Smooth muscle cell (in vitro differentiated cells): ENCODE measurements around the gene PIAS4. TPM values are rescaled to one million over a fixed set of nuclear protein-coding genes. Genes with fewer than 3 reads are reported as not detected.

ENCODE experiments used
- DNase-seq: peaks from one replicate; lab custom pipeline; 2025; ENCODE audit not compliant: unreplicated experiment; lab: John Stamatoyannopoulos, UW
- H2AFZ ChIP-seq: fragments of 200-600 bp; sonication (generic); 2 replicates; pipeline ENCODE4 v1.6.0; 2016; ENCODE audit warnings: antibody characterized with exemption, low read depth, mild to moderate bottlenecking
- H3F3A ChIP-seq: fragments of 200-600 bp; sonication (generic); 2 replicates; pipeline ENCODE4 v1.6.0; 2017; ENCODE audit warnings: antibody characterized with exemption, low read depth
- H3K27ac ChIP-seq: fragments of 200-600 bp; sonication (generic); 2 replicates; pipeline ENCODE4 v1.5.1; 2016; ENCODE audit warnings: low read depth, mild to moderate bottlenecking
- H3K27me3 ChIP-seq: fragments of 200-600 bp; sonication (generic); 2 replicates; pipeline ENCODE4 v1.6.1; 2016; ENCODE audit warnings: low read depth, mild to moderate bottlenecking
- H3K36me3 ChIP-seq: fragments of 200-600 bp; sonication (generic); 2 replicates; pipeline ENCODE4 v1.5.1; 2016; ENCODE audit warnings: low read depth
- H3K4me1 ChIP-seq: fragments of 200-600 bp; sonication (generic); 2 replicates; pipeline ENCODE4 v1.5.1; 2016; ENCODE audit warnings: low read depth
- H3K4me2 ChIP-seq: fragments of 200-600 bp; sonication (generic); 2 replicates; pipeline ENCODE4 v1.6.0; 2016; ENCODE audit warnings: mild to moderate bottlenecking
- H3K4me3 ChIP-seq: fragments of 200-600 bp; sonication (generic); 2 replicates; pipeline ENCODE4 v1.5.1; 2016; ENCODE audit warnings: mild to moderate bottlenecking
- H3K79me2 ChIP-seq: fragments of 200-600 bp; sonication (generic); 2 replicates; pipeline ENCODE4 v1.6.0; 2016; ENCODE audit warnings: low read depth, mild to moderate bottlenecking
- H3K9ac ChIP-seq: fragments of 200-600 bp; sonication (generic); 2 replicates; pipeline ENCODE4 v1.6.0; 2016; ENCODE audit warnings: low read depth
- H3K9me3 ChIP-seq: fragments of 200-600 bp; sonication (generic); replicated peaks from 2 replicates; pipeline ENCODE4 v1.5.1; 2016; ENCODE audit warnings: low read depth
- H4K20me1 ChIP-seq: fragments of 200-600 bp; sonication (generic); 2 replicates; pipeline ENCODE4 v1.6.0; 2016; ENCODE audit warnings: low read depth
- CTCF ChIP-seq: fragments of 200-600 bp; sonication (generic); IDR thresholded peaks from 2 replicates; pipeline ENCODE4 v1.5.1; 2017; ENCODE audit warnings: borderline replicate concordance, mild to moderate bottlenecking, antibody characterized with exemption; ENCODE audit not compliant: insufficient read depth, poor library complexity, severe bottlenecking
- WGBS: methylation state at CpG from one replicate; pipeline ENCODE4 v1.1.7; 2016; ENCODE audit warnings: low lambda C conversion rate; 5-methylcytosine and 5-hydroxymethylcytosine counted together
- polyA plus RNA-seq: library from polyadenylated mRNA; unstranded; fragments of >200 nt; fragmentation: Nextera tagmentation; extraction: Ambion mirVana; gene quantifications from 2 replicates; pipeline ENCODE4 v1.2.1, GENCODE V29; 2016
- total RNA-seq: library from RNA; depleted of rRNA; stranded (reverse); fragments of >200 nt; gene quantifications from 2 replicates; pipeline ENCODE4 v1.2.3, GENCODE V29; 2014

PIAS4 gene
- total and polyA plus RNA-seq, 2 experiments from 2014 or later = 8.1 to 17.3 TPM

GRCh38 chr19:4062419-4063368, 55.2 kb downstream of the PIAS4 start:
- no peak overlapping the region for H3K9ac ChIP-seq
- H3K27me3 ChIP-seq = no peaks in the 10 kb centered on the region
- H3F3A ChIP-seq = peaks cover 5% of the 10 kb centered on the region
- TF ChIP-seq CTCF = no peak
- H3K9me3 ChIP-seq = no peaks in the 10 kb centered on the region
- peak overlapping the region; percentile 35 for H3K27ac ChIP-seq
- H3K4me1 ChIP-seq = peaks cover 22% of the 10 kb centered on the region
- H3K4me2 ChIP-seq = peak overlapping the region; percentile 90
- WGBS = 78% methylated on average over 28 of the region's 30 CpGs
- H4K20me1 ChIP-seq = peaks cover 73% of the 10 kb centered on the region
- H3K4me3 ChIP-seq = peak overlapping the region; percentile 92
- DNase-seq = no peak
- H2AFZ ChIP-seq = no peak overlapping the region
- peaks cover 74% of the 10 kb centered on the region for H3K79me2 ChIP-seq
- H3K36me3 ChIP-seq = no peaks in the 10 kb centered on the region

GRCh38 chr19:4063369-4064148, 56.0 kb downstream of the PIAS4 start:
- no peaks in the 10 kb centered on the region for H3K36me3 ChIP-seq
- no peak for TF ChIP-seq CTCF
- no peaks in the 10 kb centered on the region for H3F3A ChIP-seq
- H3K27ac ChIP-seq = peak overlapping the region; percentile 84
- no peaks in the 10 kb centered on the region for H3K27me3 ChIP-seq
- H3K4me2 ChIP-seq = peak overlapping the region; percentile 90
- peak overlapping the region; percentile 92 for H3K4me3 ChIP-seq
- peak overlapping the region; percentile 93 for H3K9ac ChIP-seq
- no peak for DNase-seq
- H3K79me2 ChIP-seq = peaks cover 66% of the 10 kb centered on the region
- WGBS = 47% methylated on average over 31 of the region's 31 CpGs
- peaks cover 65% of the 10 kb centered on the region for H4K20me1 ChIP-seq
- no peaks in the 10 kb centered on the region for H3K9me3 ChIP-seq
- H3K4me1 ChIP-seq = peaks cover 27% of the 10 kb centered on the region
- no peak overlapping the region for H2AFZ ChIP-seq

- no peaks in the 10 kb centered on the region for H3F3A ChIP-seq
- H3K36me3 ChIP-seq = no peaks in the 10 kb centered on the region
- no peak overlapping the region for H2AFZ ChIP-seq
- peak overlapping the region; percentile 90 for H3K4me2 ChIP-seq
- peak overlapping the region; percentile 84 for H3K27ac ChIP-seq
- no peak for TF ChIP-seq CTCF
- peaks cover 60% of the 10 kb centered on the region for H3K79me2 ChIP-seq
- no peaks in the 10 kb centered on the region for H3K9me3 ChIP-seq
- WGBS = 4% methylated on average over 24 of the region's 24 CpGs
- no peaks in the 10 kb centered on the region for H3K27me3 ChIP-seq
- peak overlapping the region; percentile 93 for H3K9ac ChIP-seq
- DNase-seq = no peak
- peaks cover 59% of the 10 kb centered on the region for H4K20me1 ChIP-seq
- H3K4me1 ChIP-seq = peaks cover 22% of the 10 kb centered on the region
- peak overlapping the region; percentile 92 for H3K4me3 ChIP-seq
Observed at GRCh38 chr19:4064149-4064495, 56.6 kb downstream of the PIAS4 start.
